Measurements from ENCODE around the gene UBXN4.
"Not testable (repeated sequence)": the region's sequence is repeated elsewhere in the genome, so short reads cannot be mapped to it uniquely, and the experiment has no call there.

Gene UBXN4, protein sequence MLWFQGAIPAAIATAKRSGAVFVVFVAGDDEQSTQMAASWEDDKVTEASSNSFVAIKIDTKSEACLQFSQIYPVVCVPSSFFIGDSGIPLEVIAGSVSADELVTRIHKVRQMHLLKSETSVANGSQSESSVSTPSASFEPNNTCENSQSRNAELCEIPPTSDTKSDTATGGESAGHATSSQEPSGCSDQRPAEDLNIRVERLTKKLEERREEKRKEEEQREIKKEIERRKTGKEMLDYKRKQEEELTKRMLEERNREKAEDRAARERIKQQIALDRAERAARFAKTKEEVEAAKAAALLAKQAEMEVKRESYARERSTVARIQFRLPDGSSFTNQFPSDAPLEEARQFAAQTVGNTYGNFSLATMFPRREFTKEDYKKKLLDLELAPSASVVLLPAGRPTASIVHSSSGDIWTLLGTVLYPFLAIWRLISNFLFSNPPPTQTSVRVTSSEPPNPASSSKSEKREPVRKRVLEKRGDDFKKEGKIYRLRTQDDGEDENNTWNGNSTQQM

DNA sequence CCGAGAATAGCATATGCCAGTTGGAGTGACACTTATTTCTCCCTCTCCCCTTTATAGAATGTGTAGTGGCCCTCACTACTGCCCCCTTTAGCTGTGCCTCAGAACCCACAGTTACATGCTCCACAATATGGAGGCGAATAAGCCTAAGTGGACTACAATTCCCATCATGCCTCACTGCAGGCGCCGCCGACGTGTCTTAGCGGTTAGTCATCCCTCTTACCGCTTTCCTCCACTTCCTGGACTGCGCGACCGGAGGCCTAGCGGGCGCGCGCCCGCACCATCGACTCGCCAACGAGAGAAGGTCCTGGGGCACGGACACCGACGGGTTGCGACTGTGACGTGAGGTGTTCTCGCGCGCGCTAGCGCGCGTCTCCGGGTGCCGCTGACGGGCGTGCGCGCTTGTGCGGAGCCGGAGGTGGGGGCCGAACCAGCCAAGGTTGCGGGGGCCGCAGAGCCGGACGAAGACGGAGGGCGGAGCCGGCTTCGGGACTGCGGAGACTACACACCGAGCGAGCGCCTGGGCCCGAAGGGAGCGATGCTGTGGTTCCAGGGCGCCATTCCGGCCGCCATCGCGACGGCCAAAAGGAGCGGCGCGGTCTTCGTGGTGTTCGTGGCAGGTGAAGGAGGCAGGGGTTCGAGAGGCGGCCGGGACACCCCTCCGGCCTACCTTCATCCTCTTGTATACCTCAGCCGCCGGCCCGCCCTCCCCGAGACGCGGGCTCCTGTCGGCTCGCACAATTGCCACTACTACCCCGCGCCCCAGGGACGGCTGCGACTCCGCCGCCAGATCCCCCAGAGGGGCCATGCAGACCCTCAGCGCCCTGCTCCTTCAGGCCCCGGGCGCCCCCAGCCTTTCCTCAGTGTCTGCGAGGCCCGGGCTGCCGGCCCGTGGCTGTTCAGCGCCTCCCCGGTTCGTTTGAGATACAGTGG lies at the start of gene UBXN4:
Gene UBXN4 (plus strand): TSS at position 461 of the 930 bp plus-strand sequence. CDS start 75 bp downstream, at position 536.
- DNase-seq = peak; percentile 99
- peak within 1 kb of the TSS; percentile 95 for H3K27ac ChIP-seq
- TF ChIP-seq, protein P1, sequence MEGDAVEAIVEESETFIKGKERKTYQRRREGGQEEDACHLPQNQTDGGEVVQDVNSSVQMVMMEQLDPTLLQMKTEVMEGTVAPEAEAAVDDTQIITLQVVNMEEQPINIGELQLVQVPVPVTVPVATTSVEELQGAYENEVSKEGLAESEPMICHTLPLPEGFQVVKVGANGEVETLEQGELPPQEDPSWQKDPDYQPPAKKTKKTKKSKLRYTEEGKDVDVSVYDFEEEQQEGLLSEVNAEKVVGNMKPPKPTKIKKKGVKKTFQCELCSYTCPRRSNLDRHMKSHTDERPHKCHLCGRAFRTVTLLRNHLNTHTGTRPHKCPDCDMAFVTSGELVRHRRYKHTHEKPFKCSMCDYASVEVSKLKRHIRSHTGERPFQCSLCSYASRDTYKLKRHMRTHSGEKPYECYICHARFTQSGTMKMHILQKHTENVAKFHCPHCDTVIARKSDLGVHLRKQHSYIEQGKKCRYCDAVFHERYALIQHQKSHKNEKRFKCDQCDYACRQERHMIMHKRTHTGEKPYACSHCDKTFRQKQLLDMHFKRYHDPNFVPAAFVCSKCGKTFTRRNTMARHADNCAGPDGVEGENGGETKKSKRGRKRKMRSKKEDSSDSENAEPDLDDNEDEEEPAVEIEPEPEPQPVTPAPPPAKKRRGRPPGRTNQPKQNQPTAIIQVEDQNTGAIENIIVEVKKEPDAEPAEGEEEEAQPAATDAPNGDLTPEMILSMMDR (IDR thresholded peaks at IDR 0.05; ENCODE audit: low read depth, low read length) = peak; percentile 77
- peaks cover 13% of the 10 kb centered on the region for H3K36me3 ChIP-seq
- H3K27me3 ChIP-seq (ENCODE audit: insufficient read depth, low read depth, severe bottlenecking) = no peaks in the 10 kb centered on the region
- H3K9me3 ChIP-seq (ENCODE audit: severe bottlenecking) = no peaks in the 10 kb centered on the region
- peak within 1 kb of the TSS; percentile 83 for H3K4me3 ChIP-seq (ENCODE audit: low read depth, low read length)

DNA sequence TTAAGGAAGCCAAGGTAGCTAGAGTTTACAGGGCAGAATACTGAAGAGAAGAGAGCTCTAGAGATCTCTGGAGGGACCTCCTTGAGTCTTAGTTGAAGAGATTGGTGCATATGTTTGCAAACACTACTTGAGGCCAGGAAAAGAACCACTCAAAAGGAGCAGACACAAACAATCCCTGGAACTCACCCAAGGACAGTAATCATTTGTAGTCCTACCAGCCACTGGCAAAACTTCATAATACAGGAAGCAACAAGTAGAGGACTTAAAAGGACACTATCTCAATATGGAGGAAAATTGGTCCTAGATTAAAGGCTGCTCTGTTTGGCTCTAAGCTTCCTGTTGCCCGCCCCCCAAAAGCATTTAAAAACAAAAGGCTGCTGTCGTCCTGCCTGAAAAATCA lies 46.9 kb upstream of the UBXN4 start:
- Histone ChIP-seq H3K27ac (no peak overlapping the region), H3K9me3 (ENCODE audit: severe bottlenecking) (no peaks in the 10 kb centered on the region), H3K4me3 (ENCODE audit: low read depth, low read length) (no peak overlapping the region), H3K36me3 (no peaks in the 10 kb centered on the region), H3K27me3 (ENCODE audit: insufficient read depth, low read depth, severe bottlenecking) (no peaks in the 10 kb centered on the region)
- DNase-seq = no peak
- TF ChIP-seq, protein P1 (IDR thresholded peaks at IDR 0.05; ENCODE audit: low read depth, low read length) = no peak

DNA sequence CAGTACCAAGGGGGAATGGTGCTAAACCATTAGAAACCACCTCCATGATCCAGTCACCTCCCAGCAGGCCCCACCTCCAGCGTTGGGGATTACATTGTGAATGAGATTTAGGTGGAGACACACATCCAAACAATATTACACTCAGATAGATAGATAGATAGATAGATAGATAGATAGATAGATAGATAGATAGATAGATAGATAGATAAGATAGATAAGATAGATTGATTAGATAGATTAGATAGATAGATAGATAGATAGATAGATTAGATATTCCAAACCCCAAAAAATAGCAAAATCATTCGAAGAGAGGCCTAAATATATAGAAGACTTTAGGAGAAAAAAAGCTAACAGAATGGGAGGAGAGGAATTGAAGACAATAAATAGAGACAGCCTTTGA lies 42.8 kb upstream of the UBXN4 start:
- Histone ChIP-seq H3K27me3 (ENCODE audit: insufficient read depth, low read depth, severe bottlenecking) (no peaks in the 10 kb centered on the region), H3K36me3 (no peaks in the 10 kb centered on the region), H3K27ac (no peak overlapping the region), H3K4me3 (ENCODE audit: low read depth, low read length) (no peak overlapping the region), H3K9me3 (ENCODE audit: severe bottlenecking) (no peaks in the 10 kb centered on the region)
- TF ChIP-seq, protein P1 (IDR thresholded peaks at IDR 0.05; ENCODE audit: low read depth, low read length) = no peak
- no peak for DNase-seq

DNA sequence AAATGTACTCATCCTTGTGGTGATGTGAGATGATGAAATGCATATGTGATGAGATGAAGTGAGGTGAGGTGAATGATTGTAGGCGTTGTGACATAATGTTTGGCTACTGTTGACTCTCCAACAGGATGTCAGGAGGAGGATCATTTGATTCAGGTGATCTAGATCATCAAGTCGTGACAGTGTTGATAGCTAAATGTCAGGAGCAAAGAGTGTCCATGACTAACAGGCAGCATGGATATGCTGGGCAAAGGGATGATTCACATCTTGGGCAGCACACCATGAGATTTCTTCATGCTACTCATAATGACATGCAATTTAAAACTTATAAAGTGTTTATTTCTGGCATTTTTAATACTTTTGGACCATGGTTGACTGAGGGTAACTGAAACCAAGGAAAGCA lies 40.2 kb upstream of the UBXN4 start:
- Histone ChIP-seq H3K36me3 (no peaks in the 10 kb centered on the region), H3K27me3 (ENCODE audit: insufficient read depth, low read depth, severe bottlenecking) (no peaks in the 10 kb centered on the region), H3K9me3 (ENCODE audit: severe bottlenecking) (no peaks in the 10 kb centered on the region), H3K4me3 (ENCODE audit: low read depth, low read length) (no peak overlapping the region), H3K27ac (no peak overlapping the region)
- no peak for DNase-seq
- TF ChIP-seq, protein P1 (IDR thresholded peaks at IDR 0.05; ENCODE audit: low read depth, low read length) = no peak

DNA sequence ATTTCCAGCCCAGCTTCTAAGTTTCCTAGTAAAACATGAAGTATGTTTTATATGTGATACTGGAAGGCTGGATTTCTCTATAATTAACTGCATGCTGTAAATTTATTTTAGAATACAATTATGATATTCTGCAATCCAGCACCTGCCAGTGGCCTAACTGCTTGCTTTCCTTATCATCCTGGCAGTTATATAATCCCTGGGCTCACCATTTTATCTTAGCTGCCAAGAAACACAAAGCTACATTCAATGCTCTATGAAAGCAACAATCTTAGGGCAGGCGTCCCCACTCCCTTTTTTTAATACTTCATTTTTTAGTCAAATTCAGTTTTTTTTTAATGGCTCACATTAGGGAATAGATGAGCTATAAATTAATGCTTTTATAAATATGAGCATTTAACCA lies 38.4 kb upstream of the UBXN4 start:
- Histone ChIP-seq H3K27me3 (ENCODE audit: insufficient read depth, low read depth, severe bottlenecking) (no peaks in the 10 kb centered on the region), H3K9me3 (ENCODE audit: severe bottlenecking) (no peaks in the 10 kb centered on the region), H3K36me3 (no peaks in the 10 kb centered on the region), H3K27ac (no peak overlapping the region), H3K4me3 (ENCODE audit: low read depth, low read length) (no peak overlapping the region)
- TF ChIP-seq, protein P1 (IDR thresholded peaks at IDR 0.05; ENCODE audit: low read depth, low read length) = no peak
- no peak for DNase-seq

DNA sequence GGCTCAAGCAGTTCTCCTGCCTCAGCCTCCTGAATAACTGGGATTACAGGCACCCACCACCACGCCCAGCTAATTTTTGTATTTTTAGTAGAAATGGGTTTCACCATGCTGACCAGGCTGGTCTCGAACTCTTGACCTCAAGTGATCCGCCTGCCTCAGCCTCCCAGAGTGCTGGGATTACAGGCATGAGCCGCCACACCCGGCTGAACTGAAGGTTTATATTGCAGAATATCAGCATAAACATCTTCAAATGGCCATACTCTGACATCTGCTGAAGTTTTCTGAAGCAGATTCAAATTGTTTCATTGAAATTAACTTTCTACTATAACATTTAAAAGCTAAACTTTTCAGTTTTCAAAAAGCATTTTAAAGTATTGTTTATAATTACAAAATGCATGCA lies 37.6 kb upstream of the UBXN4 start:
- DNase-seq; H3K36me3 ChIP-seq; H3K27ac ChIP-seq; H3K4me3 ChIP-seq (ENCODE audit: low read depth, low read length); H3K27me3 ChIP-seq (ENCODE audit: insufficient read depth, low read depth, severe bottlenecking); H3K9me3 ChIP-seq (ENCODE audit: severe bottlenecking): not testable (repeated sequence)
